Measurements from ENCODE around the gene EPB42. TPM values are rescaled to one million over a fixed set of nuclear protein-coding genes. Genes with fewer than 3 reads are reported as not detected.

Gene EPB42
- total and polyA plus RNA-seq, 2 donors (not counting 1 experiment from before 2014, with no cell fraction given): not detected

DNA sequence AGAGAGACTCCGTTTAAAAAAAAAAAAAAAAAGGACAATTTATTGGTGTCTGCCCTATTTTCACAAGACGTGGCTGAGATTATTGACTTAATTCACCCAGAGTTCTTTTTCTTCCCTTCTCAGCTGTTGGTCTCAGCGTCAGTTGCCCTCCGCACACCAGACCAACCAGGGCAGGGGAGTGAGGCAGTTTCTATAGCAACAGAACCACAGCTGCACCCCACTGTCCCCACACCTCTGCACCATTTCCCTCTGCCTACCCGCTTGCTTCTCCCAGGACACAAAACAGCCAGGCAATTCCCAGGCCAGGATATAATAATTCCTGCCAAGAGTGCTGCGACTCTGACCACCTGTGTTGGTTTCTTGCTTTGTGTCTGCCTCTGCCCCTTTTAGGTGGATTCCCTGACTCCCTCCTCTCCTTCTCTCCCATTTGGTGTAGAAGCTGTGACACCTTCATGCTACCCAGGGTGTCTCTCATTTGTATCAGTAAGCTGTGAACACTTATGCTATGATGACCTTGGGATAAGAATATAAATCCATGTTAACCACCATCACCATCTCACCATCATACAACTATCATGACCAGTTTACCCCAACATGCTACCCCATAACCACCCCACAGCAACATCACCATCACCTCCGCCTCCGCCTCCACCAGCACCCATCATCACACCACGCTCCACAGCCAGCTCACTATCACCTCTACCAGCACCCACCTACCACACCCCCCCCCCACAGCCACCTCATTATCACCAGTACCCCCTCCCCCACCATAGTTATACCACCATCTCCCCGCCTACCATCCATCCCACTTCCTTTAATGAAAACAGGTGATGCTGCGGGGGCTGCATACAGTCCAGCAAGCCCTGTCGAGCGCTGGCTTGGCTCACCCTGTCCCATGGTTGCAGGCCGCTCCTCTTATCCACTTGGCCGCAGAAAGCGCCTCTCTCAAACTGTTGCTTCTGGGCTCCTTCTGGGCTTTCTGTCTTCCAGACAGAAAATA is 589 bp downstream of the EPB42 start:
- DNase-seq: no peak
- POLR2A ChIA-PET: no interaction called here

More for the DNA sequence above, 589 bp downstream of the EPB42 start:
- no peak overlapping the region for H3K27ac Mint-ChIP-seq
- WGBS (ENCODE audit: insufficient coverage): 92% methylated on average over 15 of the region's 16 CpGs
- Histone ChIP-seq H3K4me3 (ENCODE audit: control extremely low read depth in 1 of 5, extremely low read depth in 1 of 5, insufficient read depth in 1 of 5, low read depth in 2 of 5, low read length in 4 of 5) (no peak overlapping the region), H3K27ac (ENCODE audit: low read length in 2 of 2) (no peak overlapping the region), H3K36me3 (replicated peaks in 1 of 2; ENCODE audit: control extremely low read depth in 1 of 2, control insufficient read depth in 1 of 2, extremely low read depth in 1 of 2, insufficient read depth in 2 of 2, low read length in 1 of 2) (no peaks in the 10 kb centered on the region), H3K9ac (ENCODE audit: low read length) (no peak overlapping the region), H3K4me1 (ENCODE audit: control insufficient read depth in 2 of 2, insufficient read depth in 2 of 2, low read length in 2 of 2) (peaks cover 0 to under 1% of the 10 kb centered on the region in 2 donors), H3K27me3 (replicated peaks in 1 of 4; ENCODE audit: control extremely low read depth in 1 of 4, control insufficient read depth in 3 of 4, insufficient read depth in 4 of 4, low read length in 3 of 4) (no peaks in the 10 kb centered on the region), H3K9me3 (ENCODE audit: control extremely low read depth in 1 of 3, control insufficient read depth in 2 of 3, insufficient read depth in 1 of 3, low read length in 2 of 3) (no peaks in the 10 kb centered on the region), H3K79me2 (ENCODE audit: control insufficient read depth, insufficient read depth, low read length) (no peaks in the 10 kb centered on the region), H3K4me2 (replicated peaks; ENCODE audit: low read depth, low read length, poor library complexity, severe bottlenecking) (no peak overlapping the region), H2AFZ (ENCODE audit: insufficient read depth, low read depth, low read length, poor library complexity, severe bottlenecking) (no peak overlapping the region), H4K20me1 (ENCODE audit: control insufficient read depth, insufficient read depth, low read length, poor library complexity, severe bottlenecking) (no peaks in the 10 kb centered on the region)
- H3K9me3 Mint-ChIP-seq (ENCODE audit: insufficient read depth): peaks cover 2% of the 10 kb centered on the region
- intact Hi-C loops (cut with micrococcal nuclease): no loop called here
- no peak for ATAC-seq (ENCODE audit: low read depth)
- no peak overlapping the region for H3K4me3 Mint-ChIP-seq
- H3K27me3 Mint-ChIP-seq: peaks cover 6% of the 10 kb centered on the region
- TF ChIP-seq, protein P1, sequence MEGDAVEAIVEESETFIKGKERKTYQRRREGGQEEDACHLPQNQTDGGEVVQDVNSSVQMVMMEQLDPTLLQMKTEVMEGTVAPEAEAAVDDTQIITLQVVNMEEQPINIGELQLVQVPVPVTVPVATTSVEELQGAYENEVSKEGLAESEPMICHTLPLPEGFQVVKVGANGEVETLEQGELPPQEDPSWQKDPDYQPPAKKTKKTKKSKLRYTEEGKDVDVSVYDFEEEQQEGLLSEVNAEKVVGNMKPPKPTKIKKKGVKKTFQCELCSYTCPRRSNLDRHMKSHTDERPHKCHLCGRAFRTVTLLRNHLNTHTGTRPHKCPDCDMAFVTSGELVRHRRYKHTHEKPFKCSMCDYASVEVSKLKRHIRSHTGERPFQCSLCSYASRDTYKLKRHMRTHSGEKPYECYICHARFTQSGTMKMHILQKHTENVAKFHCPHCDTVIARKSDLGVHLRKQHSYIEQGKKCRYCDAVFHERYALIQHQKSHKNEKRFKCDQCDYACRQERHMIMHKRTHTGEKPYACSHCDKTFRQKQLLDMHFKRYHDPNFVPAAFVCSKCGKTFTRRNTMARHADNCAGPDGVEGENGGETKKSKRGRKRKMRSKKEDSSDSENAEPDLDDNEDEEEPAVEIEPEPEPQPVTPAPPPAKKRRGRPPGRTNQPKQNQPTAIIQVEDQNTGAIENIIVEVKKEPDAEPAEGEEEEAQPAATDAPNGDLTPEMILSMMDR (IDR thresholded peaks at IDR 0.05): no peak
- TF ChIP-seq EZH2 (IDR thresholded peaks at IDR 0.05; ENCODE audit: borderline replicate concordance, insufficient read depth, low read depth, low read length, poor library complexity, severe bottlenecking): no peak
- CTCF ChIA-PET: interaction anchor here (1.4 to 19.7 kb wide), 2 partner anchors 16 to 64 kb away, joined by 3 to 549 read pairs; no protein-coding TSS in a partner anchor
- H3K4me1 Mint-ChIP-seq: no peaks in the 10 kb centered on the region
